Measurements from ENCODE around the gene RCOR3.
"Not testable (repeated sequence)": the region's sequence is repeated elsewhere in the genome, so short reads cannot be mapped to it uniquely, and the experiment has no call there.

The RCOR3 gene

DNA sequence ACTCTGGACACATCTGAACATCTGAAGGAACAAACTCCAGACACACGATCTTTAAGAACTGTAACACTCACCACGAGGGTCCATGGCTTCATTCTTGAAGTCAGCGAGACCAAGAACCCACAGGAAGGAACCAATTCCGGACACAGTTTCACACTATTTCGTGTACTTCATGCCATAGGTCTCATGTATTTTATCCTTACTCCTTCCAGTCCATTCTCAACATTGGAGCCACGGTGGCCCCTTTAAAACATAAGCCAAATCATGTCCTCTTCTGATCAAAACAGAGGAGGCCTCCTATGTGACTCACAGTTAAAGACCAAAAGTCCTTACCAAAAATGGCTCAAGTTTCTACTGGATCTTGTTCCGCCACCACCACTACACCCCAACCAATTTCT, 29.8 kb upstream of the RCOR3 start:
- H3K36me3 ChIP-seq = no peaks in the 10 kb centered on the region
- H3K4me3 ChIP-seq (ENCODE audit: low read depth, low read length) = no peak overlapping the region
- H3K27me3 ChIP-seq = no peaks in the 10 kb centered on the region
- no peak for DNase-seq
- no peaks in the 10 kb centered on the region for H3K4me1 ChIP-seq
- TF ChIP-seq CTCF (IDR thresholded peaks at IDR 0.05; ENCODE audit: low read depth, low read length) = no peak
- no peaks in the 10 kb centered on the region for H3K9me3 ChIP-seq

GRCh38 chr1:211231873-211232272, 27.3 kb upstream of the RCOR3 start:
- H3K4me1 ChIP-seq = no peaks in the 10 kb centered on the region
- H3K4me3 ChIP-seq (ENCODE audit: low read depth, low read length) = no peak overlapping the region
- no peaks in the 10 kb centered on the region for H3K9me3 ChIP-seq
- no peaks in the 10 kb centered on the region for H3K36me3 ChIP-seq
- H3K27me3 ChIP-seq = no peaks in the 10 kb centered on the region
- no peak for TF ChIP-seq CTCF (IDR thresholded peaks at IDR 0.05; ENCODE audit: low read depth, low read length)
- DNase-seq = no peak

DNA sequence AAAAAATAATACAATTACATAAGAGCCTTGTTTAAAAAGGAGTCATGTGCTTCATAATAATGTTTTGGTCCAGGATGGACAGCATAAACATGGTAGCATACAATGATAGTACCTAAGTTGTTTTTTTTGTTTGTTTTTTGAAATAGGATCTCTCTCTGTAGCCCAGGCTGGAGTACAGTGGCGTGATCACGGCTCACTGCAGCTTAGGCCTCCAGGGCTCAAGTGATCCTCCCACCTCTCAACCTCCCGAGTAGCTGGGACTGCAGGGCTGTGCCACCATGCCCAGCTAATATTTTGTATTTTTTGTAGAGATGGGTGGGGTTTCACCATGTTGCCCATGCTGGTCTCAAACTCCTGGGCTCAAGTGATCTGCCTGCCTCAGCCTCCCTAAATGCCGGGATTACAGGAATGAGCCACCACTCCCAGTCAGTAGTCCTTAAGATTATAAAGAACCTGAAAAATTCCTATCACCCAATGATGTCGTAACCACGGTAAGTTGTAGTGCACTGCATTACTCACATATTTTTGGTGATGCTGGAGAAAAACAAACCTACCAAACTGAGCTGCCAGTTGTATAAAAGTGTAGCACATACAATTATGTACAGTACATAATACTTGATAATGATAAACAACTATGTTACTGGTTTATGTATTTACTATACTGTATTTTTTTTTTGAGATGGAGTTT, 22.4 kb upstream of the RCOR3 start:
- Histone ChIP-seq H3K27me3 (no peaks in the 10 kb centered on the region; the same call in 1 of the 2 replicates), H3K4me3 (ENCODE audit: low read depth, low read length) (no peak overlapping the region), H3K4me1 (no peaks in the 10 kb centered on the region), H3K36me3 (no peaks in the 10 kb centered on the region), H3K9me3 (no peaks in the 10 kb centered on the region)
- no peak for TF ChIP-seq CTCF (IDR thresholded peaks at IDR 0.05; ENCODE audit: low read depth, low read length)
- DNase-seq = no peak

DNA sequence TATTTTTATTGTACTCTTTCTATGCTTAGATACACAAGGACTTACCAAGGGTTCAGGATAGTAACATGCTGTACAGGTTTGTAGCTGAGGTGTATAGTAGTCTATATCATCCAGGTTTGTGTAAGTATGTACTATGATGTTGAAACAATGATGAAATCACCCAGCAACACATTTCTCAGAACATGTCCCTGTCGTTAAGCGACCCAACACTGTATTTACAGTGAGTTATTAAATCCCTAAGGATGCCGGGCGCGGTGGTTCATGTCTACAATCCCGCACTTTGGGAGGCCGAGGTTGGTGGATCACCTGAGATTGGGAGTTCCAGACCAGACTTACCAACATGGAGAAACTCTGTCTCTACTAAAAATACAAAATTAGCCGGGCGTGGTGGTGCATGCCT, 21.6 kb upstream of the RCOR3 start:
- no peak for TF ChIP-seq CTCF (IDR thresholded peaks at IDR 0.05; ENCODE audit: low read depth, low read length)
- no peak overlapping the region for H3K4me3 ChIP-seq (ENCODE audit: low read depth, low read length)
- no peaks in the 10 kb centered on the region for H3K36me3 ChIP-seq
- H3K4me1 ChIP-seq = no peaks in the 10 kb centered on the region
- no peaks in the 10 kb centered on the region; the same call in 1 of the 2 replicates for H3K27me3 ChIP-seq
- DNase-seq = no peak
- H3K9me3 ChIP-seq = no peaks in the 10 kb centered on the region

- H3K36me3 ChIP-seq; H3K4me3 ChIP-seq (ENCODE audit: low read depth, low read length); DNase-seq; H3K27me3 ChIP-seq; H3K4me1 ChIP-seq; H3K9me3 ChIP-seq: not testable (repeated sequence)
Measured at GRCh38 chr1:211240567-211240966, 18.6 kb upstream of the RCOR3 start.

- no peak for TF ChIP-seq CTCF (IDR thresholded peaks at IDR 0.05; ENCODE audit: low read depth, low read length)
- Histone ChIP-seq H3K36me3 (no peaks in the 10 kb centered on the region), H3K9me3 (no peaks in the 10 kb centered on the region), H3K27me3 (no peaks in the 10 kb centered on the region; the same call in 1 of the 2 replicates), H3K4me1 (no peaks in the 10 kb centered on the region), H3K4me3 (ENCODE audit: low read depth, low read length) (no peak overlapping the region)
- DNase-seq = no peak
Measured at GRCh38 chr1:211241071-211241470, 18.1 kb upstream of the RCOR3 start.

GRCh38 chr1:211243639-211244038, 15.5 kb upstream of the RCOR3 start:
- not testable (repeated sequence) for H3K4me3 ChIP-seq (ENCODE audit: low read depth, low read length); H3K4me1 ChIP-seq; H3K36me3 ChIP-seq; H3K27me3 ChIP-seq; DNase-seq; H3K9me3 ChIP-seq

- H3K4me3 ChIP-seq (ENCODE audit: low read depth, low read length); H3K9me3 ChIP-seq; H3K36me3 ChIP-seq; H3K4me1 ChIP-seq; H3K27me3 ChIP-seq; DNase-seq: not testable (repeated sequence)
Measured at GRCh38 chr1:211246583-211246982, 12.6 kb upstream of the RCOR3 start.

Data from BE2C (cell line).